HG03432 (cell line): ENCODE data around the gene TTC28.
"Not testable (repeated sequence)": the region's sequence is repeated elsewhere in the genome, so short reads cannot be mapped to it uniquely, and the experiment has no call there.

Experiments
- ATAC-seq: cut with Tn5 transposase; IDR thresholded peaks from one replicate; pipeline ENCODE4 v1.9.1; 2021; ENCODE audit warnings: mild to moderate bottlenecking, moderate library complexity; ENCODE audit not compliant: unreplicated experiment

TTC28 gene

DNA sequence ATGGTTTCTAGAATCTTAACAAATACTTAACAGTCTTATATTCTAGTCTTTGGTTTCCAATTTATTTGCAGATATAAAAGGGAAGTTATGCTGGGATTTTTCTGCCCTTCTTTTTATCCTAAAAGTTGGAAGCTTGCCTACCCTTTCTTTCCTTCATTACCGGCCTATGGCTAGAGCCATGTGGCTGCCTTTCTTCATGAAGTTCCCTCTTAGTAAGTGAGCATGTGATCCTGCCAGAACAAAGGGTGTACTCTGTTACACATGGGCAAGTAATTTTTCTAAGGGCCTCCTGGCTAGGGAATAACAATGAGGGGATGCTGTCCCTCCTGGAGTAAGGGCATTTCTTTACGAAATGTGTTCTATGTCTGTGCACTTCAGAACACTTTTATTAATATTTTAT, 508.5 kb downstream of the TTC28 start:
- no peak for ATAC-seq

DNA sequence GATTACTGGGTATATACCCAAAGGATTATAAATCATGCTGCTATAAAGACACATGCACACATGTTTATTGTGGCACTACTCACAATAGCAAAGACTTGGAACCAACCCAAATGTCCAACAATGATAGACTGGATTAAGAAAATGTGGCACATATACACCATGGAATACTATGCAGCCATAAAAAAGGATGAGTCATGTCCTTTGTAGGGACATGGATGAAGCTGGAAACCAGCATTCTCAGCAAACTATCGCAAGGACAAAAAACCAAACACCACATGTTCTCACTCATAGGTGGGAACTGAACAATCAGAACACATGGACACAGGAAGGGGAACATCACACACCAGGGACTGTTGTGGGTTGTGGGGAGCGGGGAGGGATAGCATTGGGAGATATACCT, 510.3 kb downstream of the TTC28 start:
- ATAC-seq = not testable (repeated sequence)

DNA sequence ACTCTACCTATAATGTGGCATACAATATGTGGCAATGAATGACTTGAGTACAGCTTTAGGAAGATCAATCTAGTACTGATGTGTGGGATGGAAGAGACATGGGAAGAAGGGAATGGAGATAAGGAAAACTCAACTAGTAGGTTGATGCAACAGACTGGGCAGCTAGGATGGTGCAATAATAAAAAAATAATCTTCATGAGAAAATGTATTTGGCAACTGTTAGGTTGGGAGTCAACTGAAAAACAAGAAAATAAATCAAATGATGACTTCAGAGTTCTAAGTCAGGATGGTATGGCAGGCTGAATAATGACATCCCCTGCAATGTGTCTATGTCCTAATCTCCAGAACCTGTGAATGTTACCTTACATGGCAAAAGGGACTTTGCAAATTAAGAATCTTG, 523.8 kb downstream of the TTC28 start:
- ATAC-seq = no peak

DNA sequence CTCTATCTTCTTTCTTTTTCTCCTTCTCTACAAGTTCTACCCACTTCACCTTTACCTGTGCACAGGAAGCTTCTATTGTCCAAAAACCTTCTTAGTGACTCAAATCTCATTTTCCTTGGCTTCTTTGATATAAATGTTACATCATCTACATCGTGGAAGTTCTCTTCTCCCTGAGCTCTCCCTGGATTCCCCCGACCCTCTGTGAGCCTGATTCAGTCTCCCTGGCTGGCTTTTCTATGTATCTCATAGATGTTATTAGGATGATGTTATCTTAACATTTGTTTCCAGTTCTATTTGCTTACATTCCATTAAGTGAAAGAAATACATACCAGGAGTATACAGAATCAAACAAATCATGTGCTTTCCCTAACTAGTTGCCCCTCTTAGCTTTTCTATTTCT, 524.8 kb downstream of the TTC28 start:
- ATAC-seq = no peak

DNA sequence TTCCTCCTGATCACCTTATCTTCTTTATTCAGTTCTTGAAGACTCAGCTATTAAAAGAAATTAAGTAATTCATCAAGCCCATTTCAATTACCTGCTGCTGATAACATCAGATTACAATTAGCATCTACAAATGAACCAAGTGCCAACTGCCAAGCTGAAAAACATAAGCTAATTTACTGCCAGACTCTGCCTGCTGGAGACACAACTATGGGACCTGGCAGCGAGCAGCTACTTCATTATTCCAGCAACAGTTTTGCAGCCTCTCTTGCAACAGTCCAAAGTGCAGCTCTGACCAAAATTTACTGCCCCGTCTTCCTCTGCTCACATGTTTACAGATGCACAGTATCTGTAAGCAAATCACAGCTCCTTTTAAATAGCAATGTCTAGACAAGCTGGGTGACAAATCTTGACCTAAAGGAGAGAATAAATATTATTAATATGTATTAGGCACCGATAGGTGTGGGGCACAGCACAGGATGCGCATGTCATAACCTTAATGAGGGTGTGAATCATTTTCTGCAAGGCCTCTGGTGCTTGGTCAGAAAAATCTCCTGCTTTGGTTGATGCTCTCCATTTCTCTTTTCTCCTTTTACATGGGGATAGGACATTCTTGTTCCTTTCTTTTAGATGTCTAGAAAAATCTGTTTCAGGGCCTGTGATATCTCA, 528.4 kb downstream of the TTC28 start:
- no peak for ATAC-seq

DNA sequence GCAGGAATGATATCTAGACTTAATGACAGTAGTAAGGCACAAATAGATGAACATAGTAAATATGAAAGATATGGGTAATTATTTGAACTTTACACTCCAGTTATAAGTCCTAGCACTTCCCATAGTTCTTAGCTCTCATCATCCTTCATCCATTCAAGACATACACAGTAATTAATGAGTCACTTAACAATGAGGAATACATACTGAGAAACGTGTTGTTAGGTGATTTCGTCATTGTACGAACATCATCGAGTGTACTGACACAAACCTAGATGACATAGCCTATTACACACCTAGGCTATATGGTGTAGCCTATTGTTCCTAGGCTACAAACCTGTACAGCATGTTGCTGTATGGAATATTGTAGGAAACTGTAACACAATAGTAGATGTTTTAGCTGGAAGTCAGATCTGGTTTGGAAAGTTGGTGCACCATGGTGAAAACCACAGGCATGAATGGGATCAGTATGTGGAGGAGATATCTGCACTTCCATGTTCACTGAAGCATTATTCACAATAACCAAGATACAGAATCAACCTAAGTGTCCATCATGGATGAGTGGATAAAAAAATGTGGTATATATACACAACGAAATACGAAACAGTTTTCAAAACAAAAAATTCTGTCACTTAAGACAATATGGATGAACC, 530.7 kb downstream of the TTC28 start:
- ATAC-seq = no peak

DNA sequence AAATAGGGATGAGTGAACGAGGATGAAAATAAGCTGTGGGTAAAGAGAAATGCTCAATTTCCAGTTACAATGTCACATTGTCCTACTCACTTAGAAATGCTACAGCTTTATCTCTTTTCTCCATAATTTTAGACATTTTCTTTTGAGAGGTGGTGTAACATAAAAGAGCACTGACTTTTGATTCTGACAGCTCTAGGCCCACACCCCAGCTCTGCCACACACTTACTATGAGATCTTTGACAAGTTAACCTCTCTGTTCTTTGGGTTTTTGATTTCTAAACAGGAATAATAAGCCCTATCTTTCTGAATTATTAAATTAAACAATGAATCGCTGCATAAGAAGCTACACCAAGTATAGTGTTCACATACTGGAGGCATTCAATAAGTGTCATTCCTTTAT, 532.2 kb downstream of the TTC28 start:
- ATAC-seq = no peak

DNA sequence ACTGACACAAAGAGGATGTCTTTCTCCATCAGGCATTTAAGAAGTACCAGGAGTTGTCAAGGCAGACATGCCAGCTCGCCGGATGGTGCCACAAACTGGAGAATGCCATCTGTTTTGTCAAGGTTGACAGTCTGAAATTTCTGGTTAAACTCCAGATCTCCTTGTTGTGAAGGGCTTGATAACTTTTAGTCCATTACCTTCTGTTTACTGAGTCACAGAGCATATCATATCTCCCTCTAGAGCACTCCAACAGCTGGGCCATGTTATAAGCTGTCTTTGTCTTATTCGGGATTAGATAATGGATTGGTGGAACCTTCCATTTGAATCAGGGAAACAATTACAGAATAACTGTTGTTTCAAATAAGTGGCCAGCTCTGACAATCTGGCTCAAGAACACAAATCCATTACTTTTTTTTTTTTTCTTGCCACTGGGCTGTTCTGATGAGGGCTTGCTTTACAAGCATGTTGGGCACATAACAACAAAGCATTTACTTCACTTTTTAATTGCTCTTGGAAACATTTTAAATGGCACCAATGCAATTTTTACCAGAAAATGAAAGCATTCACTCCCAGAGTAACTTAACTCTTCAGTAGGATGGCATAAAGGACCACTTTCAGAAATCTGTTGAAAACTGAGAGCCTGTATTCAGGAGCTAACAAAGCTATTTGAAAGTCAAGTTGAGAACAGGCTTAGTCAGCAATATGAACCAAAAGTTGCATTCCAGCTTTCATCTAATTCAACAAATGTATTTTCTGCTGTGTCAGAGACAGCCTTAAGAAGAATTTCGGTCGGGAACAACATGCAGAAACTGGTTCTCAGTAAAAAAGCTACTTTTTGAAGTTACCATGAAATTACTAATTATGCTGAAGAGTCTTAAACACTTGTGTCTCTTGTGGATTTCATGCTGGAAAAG, 533.0 kb downstream of the TTC28 start:
- no peak for ATAC-seq

DNA sequence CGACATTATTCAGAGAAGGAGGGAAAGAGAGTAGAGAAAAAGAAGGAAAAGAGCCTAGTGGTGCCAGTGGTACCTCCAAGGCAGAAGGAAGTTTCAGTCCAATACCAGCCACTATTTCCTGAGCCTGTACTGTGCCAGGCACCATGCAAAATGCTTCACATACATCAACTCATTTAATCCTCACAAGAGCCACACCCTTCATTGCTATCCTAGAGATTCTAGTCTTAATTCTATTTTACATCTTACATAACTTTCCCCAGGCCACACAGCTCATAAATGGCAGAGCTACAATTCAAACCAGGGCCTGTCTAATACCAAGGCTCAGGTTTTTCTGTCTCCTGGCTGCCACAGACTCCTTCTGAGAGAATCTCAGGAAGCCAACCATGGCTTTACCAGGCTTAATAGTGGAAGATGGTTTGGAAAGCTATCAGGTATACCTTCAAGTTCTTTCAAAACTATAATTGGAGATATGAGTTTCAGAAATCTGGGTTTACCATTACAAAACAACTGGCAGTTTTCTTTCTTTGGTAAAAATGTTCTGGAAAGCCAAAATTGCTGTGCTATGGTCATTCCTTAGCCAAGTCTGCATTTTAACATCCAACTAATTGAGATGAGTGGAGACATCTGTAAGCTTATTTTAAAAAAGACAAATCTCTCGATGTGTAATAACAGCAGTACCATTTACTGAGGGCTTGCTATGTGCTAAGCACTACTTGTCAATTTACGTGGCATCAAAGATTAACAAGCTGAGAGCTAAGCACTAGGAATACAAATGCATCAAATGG, 535.5 kb downstream of the TTC28 start:
- no peak for ATAC-seq

DNA sequence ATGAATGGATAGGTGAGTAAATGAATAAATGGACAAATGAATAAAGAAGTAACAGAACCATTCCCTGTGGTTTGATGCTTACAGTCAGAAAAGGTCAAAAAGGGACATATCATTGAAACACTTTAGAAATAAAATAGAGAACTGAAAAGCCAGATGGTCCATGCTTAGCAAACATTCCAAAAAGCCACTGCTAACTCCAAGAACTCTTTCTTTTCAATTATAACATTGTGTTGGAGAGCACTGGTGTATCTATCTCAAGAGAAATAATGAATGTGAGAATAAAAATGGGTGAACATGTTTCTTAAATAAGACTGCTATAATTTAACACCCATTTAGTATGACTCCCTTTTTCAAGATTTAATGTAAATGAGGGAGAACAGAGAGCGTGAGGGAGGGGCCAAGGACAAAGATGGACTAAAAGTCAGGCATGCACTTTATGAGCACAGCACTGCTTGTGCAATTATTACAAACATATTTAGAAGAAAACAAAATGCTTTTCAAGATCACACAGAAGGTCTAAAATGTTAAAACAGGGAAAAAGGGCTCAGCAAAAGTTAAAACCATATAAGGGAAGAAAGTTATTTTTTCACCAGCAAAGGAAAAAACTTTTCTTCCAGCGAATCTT, 536.3 kb downstream of the TTC28 start:
- ATAC-seq = no peak

DNA sequence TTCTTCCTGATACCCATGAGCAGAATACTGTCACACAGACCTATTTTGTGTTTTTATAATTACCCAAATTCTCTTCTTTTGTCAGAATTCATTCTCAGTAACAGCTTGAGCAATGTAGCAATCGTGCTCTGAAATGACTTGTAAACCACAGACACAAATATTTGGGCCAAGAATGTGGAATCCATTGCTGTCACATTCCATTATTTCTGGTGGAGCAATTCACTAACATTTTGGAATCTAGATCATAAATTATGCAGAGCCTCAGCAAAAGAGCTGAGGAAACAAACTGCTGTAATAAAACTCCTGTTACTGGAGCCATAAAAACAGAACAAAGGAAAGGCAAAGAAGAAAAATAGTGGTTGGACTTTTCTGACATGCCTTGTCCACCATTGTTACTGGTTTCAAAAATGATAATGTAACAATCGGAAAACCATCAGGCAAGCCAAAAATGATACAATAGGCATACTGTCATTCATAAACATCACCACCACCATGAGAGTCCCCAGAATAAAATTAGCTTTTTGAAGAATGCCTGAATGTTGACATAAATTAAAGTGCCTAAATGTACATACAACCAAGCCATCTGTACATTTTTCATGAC, 537.2 kb downstream of the TTC28 start:
- no peak for ATAC-seq

DNA sequence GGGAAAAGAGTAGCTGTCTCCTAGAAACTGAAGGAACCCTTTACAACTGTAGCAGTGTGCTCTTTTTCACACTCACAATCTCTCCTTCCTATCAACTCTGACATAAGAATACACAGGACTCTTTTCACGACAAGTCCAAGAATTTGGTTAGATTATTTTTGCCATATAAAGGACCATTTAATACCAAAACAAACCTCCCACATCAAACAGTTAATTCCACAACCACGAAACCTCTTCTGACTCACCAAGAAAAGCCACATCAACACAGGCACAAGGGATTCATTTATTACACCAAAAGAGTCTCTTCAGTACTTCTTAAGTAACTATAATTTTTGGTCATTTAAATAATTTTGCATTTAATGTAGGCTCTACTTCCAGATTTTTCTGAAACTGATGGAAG, 538.0 kb downstream of the TTC28 start:
- no peak for ATAC-seq

DNA sequence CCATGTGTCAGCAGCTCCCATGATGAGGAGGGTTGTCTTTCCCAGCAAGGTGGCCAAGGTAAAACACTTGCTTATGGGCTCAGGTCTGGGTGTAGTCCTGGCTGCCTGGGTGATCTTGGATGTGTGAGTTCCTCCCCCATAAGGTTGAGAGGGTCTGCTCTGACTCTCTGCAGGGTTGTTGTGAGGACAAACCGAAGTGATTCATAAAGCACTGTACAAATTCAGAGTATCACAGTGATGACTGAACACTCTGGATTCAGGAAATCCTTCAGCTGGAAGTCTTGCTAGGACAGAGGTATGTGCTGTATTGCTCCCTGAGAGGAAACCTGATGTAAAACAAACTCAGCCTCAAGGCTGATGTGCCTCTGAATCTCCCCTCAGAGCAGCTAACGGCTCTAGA, 539.7 kb downstream of the TTC28 start:
- no peak for ATAC-seq

DNA sequence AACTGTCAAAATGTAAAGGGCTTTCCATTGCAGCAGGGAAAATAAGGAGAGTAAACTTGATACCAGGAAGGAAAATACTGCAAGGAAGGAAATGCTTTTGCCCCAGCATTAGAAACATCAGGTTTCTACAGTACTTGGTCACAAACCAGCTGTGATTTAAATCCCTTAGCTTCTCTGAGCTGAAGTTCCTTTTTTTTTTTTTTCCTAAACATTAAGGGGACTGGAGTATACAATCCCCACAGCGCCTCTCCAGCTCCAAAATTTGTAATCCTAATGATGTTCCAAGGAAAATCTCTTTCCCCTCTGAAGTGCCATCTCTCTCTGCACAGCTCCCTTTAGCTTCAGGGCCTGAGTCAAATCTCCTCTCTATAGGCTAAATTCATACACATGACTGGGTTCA, 540.1 kb downstream of the TTC28 start:
- ATAC-seq = no peak

DNA sequence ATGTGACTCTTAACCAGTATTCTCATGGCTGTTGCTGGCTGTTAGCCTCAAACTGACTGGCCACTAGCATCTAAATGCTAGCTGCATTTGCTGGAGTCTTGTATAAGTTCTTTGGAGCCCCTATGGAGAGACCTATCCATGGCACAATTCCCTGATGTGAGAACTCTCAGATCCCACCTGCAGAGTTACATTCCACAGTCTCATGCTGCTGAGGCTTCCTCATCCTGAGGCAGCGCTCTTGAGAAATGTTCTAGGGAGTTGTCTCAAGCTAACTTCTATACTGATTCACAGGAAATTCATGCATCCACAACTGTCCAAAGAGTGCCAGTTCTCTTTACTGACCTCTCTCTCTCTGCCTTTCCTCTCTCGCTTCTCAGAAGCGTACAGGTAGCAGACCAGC, 542.6 kb downstream of the TTC28 start:
- ATAC-seq = no peak

DNA sequence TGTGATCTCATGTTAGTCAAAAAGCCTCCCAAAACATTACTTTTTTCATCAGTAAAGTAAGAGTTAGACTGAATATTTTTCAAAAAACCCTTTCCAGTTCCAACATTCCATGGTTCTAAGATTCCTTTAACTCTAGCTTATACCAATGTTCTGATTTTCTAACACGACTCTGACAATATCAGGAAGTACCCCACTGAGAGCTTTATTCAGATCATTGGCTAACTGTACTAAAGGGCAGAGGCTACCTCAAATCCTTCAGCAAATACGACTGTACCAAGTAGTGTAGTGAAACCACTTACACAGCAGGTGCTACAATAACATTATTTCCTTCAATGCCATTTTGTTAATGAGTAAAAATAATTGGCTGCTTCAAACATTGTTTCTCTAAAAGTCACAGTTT, 547.2 kb downstream of the TTC28 start:
- no peak for ATAC-seq

DNA sequence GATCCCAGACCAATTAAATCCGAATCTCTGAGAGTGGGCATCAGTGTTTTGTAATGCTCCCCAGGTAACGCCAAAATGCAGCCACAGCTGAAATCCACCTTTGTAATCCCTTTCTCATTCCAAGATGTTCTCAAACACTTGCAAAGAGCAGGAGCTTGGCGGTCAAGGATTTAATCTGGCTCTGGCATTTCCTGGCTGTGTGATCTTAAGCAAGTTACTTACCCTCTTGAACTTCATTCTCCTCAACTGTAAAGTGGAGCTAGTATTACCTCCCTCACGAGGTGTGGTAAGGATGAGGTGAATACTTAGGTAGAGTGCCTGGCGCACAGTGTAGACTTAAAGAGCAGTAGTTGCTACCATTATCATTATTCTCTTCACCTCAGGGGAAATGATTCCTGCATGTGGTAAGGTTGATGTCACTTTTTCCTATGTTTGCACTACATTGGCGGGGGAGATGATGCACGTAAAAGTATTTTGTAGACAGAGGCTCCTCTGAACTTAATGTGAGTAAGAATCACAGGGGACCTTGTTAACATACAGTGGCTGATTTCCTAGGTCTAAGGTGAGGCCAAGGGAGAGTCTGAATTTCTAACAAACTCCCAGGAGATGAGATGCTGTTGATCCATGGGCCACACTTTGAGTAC, 550.2 kb downstream of the TTC28 start:
- ATAC-seq = no peak

DNA sequence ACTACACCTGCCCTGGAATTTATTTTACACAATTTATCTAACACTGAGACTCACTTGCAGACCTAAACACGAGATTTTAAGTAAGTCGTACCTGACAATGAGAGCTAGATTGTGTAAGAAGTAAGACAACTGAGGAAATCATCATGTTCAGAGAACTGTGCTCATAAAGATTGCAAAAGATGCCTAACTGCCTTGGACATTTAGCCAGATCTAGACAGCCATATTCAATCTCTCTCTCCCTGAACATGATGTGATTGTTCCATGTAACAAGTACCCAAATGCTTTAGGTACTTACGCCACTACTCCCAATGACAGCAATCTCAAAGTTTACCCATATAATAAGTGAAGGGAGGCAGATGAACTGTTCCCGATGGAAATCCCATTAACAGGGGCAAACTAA, 550.8 kb downstream of the TTC28 start:
- ATAC-seq = no peak

DNA sequence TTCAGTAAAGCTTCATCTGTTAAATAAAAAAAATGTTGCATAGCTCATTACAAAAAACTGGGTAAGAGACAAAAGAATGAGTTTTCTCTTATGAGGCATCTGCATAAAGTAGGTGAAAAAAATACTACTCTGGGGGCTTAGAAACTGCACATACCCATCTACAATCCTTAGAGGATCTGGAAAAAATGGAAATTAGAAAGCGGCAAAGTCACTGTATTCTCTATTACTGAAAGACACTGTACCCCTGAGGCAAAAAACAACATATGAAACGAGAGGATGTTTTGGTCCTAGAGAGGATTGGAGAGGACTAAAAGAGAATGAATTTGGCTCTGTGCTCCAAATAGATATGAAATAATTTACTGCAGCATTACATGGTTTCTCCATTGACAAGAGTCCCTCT, 553.8 kb downstream of the TTC28 start:
- ATAC-seq = no peak
